Stimulated activated CD4-positive, alpha-beta T cell treated with anti-CD3 and anti-CD28 coated beads, Interleukin-12 subunit alpha, Interleukin-12 subunit beta, amount 100 ng/mL, for 24 hours (primary cell): ENCODE results near the gene JCHAIN.
A peak's percentile ranks its signal among the peaks of the same experiment; 100 is the strongest.
"Not testable (repeated sequence)": the region's sequence is repeated elsewhere in the genome, so short reads cannot be mapped to it uniquely, and the experiment has no call there.

Source experiments
- DNase-seq, 2 experiments: peaks; one replicate each; pipeline ENCODE4 v3.0.0-alpha.2; 2020; ENCODE audit warnings: low read depth in 2 of 2

The JCHAIN gene

GRCh38 chr4:70666369-70666768 lies at the start of gene JCHAIN:
Gene JCHAIN (minus strand): TSS chr4:70666508. CDS start chr4:70666490, 18 bp downstream.
- no peak for DNase-seq

- DNase-seq: no peak
Observed at GRCh38 chr4:70715097-70715496, 48.8 kb upstream of the JCHAIN start.

DNA sequence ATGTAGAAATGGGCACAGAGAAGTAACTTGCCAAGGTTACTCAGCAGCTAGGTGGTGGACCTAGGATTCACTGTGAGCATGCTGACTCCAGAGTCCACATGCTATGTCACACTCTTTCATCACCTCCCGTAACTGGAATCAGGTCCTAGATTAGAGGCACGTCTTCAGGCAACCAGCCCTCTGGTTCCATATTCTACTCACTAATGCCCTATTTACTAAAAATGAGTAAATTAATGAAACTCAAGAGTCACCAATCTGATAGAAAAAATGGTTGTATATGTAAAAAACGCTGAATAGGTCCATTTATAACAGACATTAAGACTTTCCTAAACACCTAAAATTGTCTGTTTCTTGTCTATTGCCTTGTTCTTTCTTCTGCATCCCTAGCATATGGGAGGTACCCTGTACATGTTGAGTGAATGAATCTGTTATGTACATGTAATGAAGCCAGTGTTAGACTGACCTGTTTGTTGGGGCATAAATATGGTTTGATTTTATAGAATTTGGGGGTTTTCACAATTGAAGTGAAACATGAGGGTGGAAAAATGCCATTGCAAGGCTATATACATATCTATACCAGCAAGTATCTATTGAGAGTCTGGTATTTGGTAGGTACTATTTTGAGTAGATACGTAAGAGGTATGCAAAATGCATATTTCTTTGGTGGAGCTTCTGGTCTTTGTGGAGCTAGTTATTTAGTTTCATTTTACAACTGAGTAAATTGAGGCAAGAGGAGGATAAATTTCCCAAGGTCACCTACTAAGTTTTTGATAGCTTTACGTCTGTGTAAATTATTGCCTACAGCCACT lies 48.0 kb upstream of the JCHAIN start:
- DNase-seq: no peak

GRCh38 chr4:70713453-70714078 lies 47.3 kb upstream of the JCHAIN start:
- no peak for DNase-seq

GRCh38 chr4:70712604-70713452 lies 46.5 kb upstream of the JCHAIN start:
- DNase-seq: no peak

- no peak for DNase-seq
Observed at GRCh38 chr4:70712150-70712549, 45.8 kb upstream of the JCHAIN start.

- DNase-seq: no peak
Observed at GRCh38 chr4:70711599-70711998, 45.3 kb upstream of the JCHAIN start.

DNA sequence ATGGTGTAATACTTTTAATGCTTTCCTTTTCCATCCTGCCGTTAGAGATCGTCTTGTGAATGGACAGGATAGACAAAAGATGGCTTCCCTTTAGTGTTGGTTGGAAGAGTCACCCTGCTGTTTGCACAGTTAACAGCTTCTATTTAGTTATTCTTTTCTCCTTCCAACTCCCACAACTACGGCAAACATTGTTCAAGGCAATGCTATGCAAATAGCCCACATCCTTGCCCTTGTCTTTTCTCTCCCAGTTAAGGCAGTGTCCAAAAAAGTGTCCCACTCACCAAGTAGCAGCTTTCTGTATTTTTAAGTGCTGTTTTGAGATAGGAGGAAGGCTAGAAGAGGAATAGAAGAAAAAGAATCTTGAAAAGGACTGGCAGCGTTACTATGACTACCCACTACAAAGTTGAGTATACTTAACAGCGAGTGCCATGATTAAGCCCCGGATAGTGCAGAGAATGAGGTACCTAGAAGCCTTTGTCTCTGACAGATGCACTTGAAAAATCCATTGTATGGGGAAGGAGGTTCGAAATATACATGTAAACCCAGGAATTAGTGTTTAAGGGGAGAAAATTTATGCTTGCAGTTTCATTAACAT lies 43.4 kb upstream of the JCHAIN start:
- DNase-seq: no peak

DNA sequence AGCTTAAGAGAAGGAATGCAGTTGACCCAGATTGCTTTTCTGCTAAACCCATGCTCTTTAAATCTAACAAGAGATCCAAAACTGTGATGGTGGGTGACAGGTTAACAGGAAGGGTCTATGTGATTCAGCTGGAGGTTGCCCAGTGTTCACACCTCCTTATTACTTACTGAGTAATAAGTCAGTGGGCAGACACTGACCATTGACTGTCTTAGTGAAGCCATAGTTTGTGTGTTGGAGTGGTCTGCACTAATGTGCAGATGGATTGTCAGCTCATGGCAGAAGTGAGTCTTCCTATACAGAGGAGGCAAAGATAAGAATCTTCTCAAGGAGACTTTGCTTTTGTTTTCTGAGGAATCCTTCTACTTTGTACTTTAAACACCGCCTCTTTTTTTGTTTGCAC lies 40.2 kb upstream of the JCHAIN start:
- no peak for DNase-seq

GRCh38 chr4:70706044-70706461 lies 39.7 kb upstream of the JCHAIN start:
- DNase-seq: no peak

- DNase-seq: peak; percentile 49 to 60
Observed at GRCh38 chr4:70705183-70706043, 39.1 kb upstream of the JCHAIN start.

- DNase-seq: no peak
Observed at GRCh38 chr4:70704931-70705182, 38.5 kb upstream of the JCHAIN start.

DNA sequence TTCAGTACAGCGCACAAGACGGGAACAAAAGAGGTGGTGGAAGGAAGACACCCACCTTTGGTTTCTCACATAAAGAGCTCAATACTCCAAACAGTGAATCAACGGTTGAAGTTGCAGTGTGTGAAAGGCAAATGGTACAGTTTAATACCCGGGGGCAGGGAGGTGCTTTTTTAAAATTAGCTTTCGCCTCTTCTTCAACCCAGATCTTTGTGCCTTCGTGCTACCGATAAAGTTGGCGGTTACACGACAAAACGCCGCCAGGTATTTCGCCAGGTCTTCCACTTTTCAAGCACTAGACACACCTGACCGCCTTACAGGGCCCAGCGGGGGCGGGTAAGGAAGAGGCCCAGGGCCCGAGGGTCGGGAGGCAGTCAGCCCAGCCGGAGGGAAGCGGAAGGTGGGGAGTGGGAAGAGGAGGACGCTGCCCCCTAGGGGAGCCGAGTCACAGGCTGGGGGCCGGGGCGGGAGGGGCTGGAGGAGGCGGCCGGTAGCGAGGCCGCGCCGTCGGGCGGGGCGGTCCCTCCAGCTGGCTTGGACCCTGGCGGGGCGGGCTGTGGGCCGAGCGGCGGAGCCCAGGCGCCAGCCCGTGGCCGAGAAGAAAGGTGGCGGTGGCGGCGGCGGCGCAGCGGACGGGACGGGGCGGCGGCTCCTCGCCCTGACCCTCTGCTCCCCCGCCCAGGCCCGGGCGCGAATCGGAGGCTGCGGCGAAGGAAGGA lies 38.1 kb upstream of the JCHAIN start:
- peak; percentile 15 to 36 for DNase-seq

DNA sequence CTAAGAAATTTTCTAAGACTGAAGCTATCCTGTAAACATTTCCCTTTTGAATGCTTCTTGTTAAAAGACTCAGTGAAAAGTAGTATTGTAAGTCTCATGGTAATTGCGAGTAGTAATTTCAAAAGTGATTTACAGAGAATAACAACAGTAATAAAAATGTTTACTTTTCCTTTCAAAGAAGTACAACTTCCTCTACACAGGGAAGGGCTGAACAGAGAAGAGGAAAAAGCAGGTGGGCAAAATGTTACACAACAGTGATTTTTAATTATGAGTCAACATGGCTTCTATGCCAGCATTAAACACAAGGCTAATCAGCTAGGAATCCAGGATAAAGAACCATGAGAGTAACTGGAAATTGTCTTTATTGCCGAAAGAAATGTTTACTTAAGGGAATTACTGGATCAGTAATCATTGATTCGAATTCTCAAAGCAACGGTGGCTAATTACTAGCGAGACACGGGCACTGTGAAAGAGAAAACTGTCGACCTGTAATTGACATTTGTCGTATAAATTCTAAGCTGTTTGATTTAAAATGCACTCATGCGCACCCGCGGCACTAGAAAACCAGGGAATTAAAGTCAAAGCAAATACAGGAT lies 37.4 kb upstream of the JCHAIN start:
- DNase-seq: no peak

DNA sequence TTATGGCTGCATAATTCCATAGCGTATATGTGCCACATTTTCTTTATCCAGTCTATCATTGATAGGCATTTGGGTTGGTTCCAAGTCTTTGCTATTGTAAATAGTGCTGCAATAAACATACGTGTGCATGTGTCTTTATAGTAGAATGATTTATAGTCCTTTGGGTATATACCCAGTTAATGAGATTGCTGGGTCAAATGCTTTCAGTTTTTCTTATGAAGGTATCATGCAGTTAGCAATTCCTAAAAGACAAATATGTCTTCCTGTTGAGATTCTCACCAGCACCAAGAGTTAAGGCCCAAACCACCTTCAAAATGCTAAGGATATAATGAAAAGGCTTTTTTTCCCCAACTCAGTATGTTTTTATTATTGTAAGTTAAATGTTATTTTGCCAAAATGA lies 36.3 kb upstream of the JCHAIN start:
- not testable (repeated sequence) for DNase-seq

DNA sequence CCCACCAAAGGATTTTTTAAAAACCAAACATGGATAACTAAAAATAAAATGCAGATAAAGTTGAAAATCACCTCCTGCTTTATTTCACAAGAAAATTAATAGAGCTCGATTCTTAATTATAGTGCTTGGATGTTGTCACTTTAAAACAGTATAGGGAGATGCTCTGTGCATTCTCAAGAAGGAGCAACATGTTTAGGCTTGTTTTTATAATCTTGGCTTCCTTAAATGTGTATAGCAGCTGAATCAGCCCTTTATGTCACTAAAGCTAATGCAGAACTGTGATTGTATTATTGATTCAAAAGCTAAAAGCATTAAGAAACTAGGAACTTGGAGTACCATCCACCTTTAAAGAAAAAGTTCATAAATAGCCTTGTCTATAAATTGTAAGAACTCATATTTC lies 35.0 kb upstream of the JCHAIN start:
- DNase-seq: no peak

GRCh38 chr4:70700712-70701111 lies 34.4 kb upstream of the JCHAIN start:
- DNase-seq: no peak

DNA sequence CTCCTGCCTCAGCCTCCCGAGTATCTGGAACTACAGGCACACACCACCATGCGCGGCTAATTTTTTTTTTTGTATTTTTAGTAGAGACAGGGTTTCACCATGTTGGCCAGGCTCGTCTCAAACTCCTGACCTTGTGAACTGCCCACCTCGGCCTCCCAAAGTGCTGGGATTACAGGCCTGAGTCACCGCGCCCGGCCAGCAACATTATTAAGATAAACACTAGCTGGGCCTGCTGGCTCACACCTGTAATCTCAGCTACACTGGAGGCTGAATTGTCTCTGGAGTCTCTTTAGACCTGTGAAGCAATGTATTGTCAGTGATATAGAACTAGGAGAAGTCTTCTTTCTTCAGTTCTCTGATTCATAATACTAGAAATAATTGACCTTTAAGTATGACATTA lies 32.1 kb upstream of the JCHAIN start:
- DNase-seq: not testable (repeated sequence)

DNA sequence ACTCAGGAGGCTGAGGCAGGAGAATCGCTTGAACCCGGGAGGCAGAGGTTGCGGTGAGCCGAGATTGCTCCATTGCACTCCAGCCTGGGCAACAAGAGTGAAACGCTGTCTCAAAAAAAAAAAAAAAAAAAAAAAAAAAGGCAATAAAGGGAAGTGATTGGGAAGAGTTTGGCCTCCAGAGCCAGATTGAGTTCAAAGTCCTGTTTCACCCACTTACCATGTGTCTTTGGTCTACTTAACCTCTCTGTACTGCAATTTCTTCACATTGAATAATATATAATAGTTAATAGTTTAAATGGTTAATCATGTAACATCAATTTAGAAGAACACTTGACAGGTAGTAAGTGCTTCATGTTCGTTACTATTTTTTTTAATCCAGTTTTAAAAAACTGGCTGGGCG lies 28.3 kb upstream of the JCHAIN start:
- not testable (repeated sequence) for DNase-seq

GRCh38 chr4:70691661-70692060 lies 25.4 kb upstream of the JCHAIN start:
- DNase-seq: no peak
